Right hindlimb (tissue), 1 donor: ENCODE data around the gene AKAP11.
A peak's percentile ranks its signal among the peaks of the same experiment; 100 is the strongest.

Experiments
- DNase-seq: peaks from one replicate; pipeline ENCODE4 v3.0.0-alpha.2; 2018

Gene AKAP11

DNA sequence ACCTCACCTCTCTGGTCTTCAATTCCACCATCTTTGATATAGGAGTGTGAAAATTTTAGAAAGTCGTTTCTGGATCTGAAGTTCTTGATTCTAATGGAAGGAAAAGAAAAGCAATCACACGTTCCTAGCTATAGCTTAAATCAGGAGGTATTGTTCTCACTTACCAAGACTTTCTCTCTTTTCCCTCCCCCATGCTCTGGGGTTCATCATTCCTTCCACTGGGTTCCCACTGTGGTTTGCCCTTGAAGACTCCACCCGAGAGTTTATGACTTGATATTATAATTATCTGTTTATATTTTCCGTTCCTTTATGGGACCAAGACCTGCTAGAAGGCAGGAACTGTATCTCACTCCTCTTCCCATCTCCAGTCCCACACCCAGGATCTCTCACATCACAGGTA lies 76.6 kb downstream of the AKAP11 start:
- DNase-seq = no peak

DNA sequence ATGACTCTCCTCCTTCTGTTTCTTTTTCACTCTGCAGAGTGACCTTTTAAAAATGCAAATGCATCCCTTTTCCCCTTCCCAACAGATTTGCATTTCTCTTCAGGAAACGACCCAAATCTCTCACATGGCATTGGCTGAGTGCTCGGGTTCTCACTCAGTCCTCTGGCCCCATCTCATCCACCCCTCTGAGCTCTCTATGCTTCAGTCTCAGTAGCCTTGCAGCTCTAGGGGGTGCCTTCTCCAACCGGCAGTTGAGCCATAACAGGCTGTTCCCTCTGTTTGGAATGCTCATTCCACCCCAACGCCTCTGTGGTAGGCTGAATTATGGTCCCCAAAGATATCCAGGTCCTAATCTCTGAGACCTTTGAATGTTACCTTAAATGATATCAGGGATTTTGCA lies 78.2 kb downstream of the AKAP11 start:
- DNase-seq = no peak

DNA sequence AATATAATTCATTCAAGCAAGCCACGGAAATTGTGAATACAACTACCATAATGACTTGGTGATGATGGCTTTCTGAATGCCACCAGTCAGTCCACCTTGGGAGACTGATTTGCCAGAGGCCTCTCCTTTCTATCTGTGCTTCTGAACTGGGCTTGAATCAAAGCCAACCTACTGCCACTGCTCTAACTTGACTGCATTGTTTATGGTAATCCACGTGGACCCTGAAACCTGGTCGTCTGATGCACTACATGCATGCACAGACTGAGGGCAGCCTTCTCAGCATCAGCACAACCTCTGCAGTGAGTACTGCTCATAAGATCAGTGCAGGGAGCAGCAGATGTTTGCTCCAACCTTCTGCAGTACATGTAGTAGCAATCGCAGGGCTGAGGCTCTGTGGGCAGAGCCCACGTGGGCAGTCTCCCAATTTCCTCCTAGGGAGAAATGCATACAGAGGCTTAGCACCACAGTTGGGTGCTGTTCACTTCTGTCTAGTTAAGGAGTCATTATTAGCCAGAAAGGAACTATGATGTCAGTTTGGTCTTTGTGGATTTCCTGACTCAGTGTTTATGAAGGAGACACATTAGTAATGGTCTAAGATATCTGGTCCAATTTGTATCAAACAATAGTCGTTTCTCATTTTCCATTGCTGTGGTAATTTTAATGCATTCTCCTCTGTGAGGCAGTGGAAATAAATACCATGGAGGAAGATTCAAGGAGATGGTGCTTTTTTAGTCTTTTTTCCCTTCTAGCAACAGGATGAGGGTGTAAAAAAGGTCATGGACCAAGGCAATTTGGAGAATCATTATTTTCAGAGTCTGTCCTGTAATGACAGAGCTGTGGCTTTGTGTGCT lies 82.5 kb downstream of the AKAP11 start:
- DNase-seq = peak; percentile 23

DNA sequence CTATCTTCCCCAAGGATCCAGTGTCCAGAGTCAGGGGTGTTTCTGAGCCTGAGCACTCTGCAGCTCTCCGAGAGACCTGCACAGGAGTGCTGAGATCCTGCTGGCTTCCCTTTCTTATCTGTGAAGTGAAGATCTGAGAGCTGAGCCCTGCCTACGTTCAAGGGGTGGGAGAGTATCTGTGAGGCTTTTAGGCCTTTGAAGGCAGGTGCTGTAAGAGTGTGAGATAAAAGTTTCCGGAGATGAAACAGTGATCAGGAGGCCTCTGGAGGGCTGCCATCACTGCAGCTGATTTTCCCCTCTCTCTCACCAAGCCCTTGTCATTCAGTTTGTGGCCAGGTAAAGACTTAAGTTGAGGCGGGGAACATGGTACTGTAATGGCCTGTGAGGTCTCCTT lies 83.1 kb downstream of the AKAP11 start:
- no peak for DNase-seq

DNA sequence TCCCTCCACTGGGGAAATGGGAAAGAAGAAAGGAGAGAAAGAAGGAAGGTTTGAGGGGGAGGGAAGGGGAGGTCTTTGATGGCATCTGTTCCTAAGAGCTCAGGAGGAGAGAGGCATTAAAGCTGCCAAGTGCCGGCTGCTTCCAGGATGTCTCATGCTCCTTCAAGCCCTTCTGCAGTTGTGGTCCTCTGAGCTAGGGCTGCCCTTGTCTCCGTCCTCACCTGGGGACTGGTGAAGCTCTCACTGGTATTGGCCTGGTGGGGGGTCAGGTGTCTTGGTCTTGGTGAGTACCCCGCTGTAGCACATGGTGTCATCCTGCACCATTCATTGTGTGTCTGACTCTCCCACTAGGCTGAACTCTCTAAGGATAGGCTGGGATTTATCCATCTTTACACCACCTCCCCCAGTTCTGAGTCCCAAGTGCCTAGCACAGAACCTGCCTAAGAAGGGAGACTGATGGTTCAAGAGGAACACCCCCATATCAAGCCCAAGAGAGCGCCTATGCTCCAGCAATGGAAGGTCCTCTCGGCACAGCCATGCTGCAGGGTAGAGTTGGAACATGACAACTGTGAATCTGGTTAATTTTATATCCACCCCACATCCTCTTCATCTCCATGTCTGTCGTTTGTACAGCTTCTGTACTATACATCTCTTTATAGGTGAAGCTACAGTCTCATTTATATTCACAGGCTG lies 83.7 kb downstream of the AKAP11 start:
- DNase-seq = no peak

DNA sequence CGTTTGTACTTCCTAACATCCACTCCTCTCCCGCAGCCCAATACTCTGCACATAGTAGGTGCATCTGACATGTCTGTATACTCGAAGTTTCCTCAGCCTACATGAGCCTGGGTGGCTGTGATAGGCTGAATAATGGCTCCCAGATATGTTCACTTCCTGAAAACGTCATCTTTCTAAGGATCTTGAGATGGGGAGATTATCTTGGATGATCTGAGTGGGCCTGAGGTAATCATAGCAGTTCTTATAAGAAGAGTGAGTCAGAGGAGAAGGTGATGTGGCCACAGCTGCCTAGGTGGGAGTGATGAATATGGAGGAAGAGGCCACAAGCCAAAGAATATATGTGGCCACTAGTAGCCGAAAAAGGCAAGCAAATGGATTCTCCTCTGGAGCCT lies 84.2 kb downstream of the AKAP11 start:
- no peak for DNase-seq

DNA sequence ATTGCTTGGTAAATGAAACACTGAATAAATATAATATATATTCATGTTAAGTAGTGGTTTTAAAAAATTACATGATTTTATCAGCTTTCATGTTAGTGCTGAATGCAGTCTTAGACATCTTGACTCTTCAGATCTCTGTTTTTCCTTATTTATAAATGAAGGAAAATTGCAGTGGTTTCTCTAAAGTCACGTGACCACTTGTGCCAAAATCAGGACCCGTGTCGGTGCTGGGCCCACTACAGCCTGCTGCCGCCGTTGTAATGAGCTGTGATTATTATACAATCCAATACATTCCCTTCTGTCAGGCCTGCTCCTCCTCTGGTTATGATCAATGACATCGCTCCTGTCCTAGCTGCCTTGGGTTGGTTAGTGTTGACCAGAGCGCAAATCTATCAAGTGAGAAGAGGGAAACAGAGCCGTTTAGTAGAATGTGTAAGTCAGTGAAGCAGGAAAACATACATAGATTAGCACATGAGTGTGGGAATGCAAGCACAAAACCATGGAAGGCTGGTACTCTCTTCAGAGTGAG lies 88.2 kb downstream of the AKAP11 start:
- no peak for DNase-seq

DNA sequence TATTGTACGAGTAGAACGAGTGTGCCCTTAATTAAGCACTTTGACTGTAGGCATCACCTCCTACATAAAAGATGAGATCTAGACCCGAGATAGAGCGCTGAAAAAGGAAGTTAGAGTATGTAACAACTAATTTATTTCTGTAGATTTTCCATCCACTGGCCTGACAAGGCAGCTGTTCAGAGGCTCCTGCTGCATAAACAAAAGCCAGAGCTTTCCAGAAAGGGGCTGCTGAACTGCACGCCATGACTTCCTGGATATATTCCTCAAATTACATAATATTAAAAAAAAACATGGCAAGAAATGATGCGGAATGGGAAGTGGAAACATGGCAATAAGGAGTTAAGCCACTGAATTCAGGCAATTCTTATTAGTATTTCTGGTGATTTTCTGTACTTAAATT lies 89.7 kb downstream of the AKAP11 start:
- no peak for DNase-seq

DNA sequence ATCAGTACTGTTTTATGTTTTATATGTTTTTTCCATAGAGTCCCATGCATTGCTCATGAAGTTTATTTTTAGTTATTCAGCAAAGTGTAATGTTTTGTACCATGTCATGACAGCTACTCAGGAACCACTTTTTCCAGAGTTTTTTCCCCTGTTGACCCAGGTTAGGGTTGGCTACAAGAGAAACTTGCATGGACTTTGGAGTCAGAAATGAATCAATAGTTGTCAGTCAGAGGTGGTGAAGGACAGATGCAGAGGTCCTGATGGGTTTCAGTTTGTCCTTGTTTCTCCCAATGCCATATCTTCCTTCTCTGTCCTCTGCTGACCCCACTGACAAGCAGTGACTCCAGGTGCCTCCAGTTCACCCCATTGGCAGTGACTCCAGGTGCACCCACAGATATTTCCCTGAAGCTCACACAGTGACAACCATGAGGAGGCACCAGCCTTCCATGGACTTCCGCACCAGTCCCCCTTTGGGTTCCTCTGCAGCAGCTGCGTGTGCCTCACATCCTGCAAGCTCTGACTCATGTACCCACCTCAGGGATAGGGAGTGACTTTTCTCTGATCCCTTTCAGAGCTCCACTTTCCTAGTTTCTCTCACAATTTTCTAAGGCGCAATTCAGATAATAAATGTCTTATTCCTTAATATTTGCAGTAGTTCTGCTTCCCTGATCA lies 92.1 kb downstream of the AKAP11 start:
- no peak for DNase-seq

DNA sequence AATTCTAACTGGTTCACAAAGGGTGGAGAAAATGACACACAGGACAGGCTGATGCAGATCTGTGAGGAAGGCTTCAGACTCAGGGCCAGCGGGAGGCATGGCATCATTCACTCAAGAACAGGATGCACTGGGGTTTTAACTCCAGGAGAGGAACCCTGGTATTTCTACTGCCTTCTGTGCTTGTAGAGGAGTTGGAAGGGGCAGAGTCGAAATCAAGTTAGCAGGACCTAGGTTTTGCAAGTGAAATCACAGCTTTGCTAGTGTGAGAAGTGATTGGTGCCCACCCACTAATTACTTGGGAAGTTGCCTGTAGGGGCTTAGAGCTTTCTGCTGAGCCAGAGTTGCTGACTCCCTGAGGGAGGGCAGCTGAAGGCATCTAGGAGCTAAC lies 92.7 kb downstream of the AKAP11 start:
- no peak for DNase-seq

DNA sequence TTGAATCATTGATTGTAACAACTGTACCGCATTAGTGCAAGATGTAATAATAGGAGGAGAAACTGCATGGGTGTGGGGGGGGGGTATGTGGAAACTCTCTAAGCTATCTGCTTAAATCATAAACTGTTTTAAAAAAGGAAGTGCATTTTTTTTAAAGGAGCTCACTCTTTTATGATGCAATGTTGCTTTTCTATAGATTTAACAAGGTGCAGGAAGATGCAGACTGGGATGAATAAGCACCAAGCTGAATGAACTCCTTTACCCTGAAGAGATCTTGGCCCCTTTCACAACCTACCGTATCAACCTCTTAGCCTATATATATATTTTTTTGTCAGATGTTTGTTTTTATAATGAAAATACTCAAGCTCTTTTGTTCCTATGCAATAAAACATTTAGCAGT lies 95.9 kb downstream of the AKAP11 start:
- no peak for DNase-seq

DNA sequence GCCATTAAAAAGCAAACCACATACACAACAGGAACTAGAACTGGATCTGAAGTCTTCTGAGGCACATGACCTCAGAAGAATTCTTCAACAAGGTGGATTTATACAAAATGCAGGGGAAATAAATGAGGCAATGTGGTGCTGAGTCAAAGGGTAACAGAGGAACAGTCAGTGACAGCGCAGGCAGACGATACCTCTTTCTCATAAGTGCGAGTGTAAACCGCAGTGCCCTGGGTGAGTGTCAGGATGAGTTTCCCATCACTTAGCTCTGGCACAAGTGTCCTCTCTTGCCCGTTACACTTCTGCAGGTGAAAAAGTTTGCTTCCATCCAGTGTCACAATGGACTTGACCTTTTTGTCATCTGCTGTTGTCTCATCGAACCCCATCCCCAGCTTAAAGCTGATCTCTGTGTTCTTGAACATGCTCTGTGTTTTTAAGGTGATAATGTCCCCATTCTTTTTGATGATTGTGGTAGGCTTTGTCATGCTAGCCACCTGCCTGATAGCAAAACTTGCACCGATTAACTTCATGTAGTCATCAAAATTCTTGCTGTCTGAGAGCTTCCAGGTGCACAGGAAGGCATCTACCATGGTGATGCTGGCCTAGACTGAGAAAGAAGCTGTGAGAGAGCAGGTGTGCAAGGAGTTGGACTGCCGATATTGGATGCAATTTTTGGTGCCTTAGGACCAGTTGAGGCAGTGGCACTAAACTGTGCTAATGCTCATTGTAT lies 97.3 kb downstream of the AKAP11 start:
- DNase-seq = no peak

DNA sequence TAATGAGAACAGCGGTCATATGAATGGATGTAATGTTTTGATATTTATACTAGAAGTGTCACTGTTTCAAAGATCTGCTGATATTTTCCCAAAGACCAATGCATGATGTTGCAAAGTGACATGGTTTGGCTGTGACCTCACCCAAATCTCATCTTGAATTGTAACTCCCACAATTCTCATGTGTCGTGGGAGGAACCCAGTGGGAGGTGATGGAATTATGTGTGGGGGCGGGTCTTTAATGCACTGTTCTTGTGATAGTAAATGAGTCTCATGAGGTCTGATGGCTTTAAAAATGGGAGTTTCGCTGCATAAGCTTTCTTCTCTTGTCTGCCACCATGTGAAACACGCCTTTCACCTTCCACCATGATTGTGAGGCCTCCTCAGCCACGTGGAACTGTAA lies 98.3 kb downstream of the AKAP11 start:
- no peak for DNase-seq
